HG02973 (cell line): ENCODE results near the gene BAX.

Source experiments
- ATAC-seq: cut with Tn5 transposase; IDR thresholded peaks from one replicate; pipeline ENCODE4 v1.9.1; 2021; ENCODE audit warnings: moderate library complexity; ENCODE audit not compliant: unreplicated experiment

BAX gene

DNA sequence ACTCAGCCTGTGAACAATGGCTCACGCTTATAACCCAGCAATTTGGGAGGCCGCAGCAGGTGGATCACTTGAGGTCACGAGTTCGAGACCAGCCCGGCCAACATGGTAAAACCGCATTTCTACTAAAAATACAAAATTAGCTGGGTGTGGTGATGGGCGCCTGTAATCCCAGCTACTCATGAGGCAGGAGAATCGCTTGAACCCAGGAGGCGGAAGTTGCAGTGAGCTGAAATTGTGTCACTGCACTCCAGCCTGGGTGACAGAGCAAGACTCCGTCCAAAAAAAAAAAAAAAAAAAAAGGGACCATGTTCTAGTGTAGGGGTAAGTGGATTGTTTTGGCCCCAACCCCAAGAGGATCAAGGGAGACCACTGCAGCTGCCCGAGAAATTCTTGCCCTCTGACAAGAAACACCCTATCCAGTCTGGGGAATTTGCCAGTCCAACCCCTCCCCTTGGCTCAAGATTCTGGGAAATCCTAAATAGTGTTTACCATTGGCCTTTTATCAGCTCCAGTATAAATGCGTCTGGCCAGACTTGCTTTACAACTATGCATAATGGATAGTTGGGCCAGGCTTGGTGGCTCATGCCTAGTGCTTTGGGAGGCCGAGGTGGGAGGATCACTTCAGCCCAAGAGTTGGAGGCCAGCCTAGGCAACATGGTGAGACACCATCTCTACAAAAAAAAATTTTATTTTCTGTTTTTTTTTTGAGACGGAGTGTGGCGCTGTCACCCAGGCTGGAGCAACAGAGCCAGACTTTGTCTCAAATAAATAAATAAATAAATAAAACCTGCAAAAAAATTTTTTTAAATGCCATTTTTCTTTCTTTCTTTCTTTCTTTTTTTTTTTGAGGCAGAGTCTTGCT is 26.3 kb upstream of the BAX start:
- ATAC-seq = no peak

DNA sequence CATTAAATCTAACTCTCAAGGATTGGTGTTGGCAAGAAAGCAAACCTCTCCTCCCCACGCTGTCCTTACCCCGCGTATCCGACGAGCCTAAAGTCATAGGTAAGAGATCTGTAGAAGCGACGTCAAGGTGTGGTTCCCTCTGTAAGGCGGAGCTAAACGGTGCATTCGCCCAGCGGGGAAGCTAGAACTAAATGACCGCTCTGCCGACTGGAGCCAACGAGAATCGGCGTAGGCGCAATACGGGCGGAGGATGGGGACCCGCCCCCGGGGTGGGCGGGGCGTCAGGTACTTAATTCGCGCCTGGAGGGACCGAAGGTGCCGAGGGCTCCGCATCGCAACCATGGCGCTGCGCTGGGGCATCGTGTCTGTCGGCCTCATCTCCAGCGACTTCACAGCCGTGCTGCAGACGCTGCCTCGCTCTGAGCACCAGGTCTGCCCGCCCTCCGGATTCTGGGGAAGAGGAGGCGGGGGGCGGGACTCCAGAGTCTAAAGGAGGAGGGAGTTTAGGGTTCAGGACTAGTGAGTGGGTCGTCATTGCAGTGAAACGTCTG is 21.2 kb upstream of the BAX start, which contains the start of gene DHDH:
Gene DHDH (plus strand): TSS at position 318 of the 551 bp plus-strand sequence. CDS start 23 bp downstream, at position 341.
- ATAC-seq = no peak

DNA sequence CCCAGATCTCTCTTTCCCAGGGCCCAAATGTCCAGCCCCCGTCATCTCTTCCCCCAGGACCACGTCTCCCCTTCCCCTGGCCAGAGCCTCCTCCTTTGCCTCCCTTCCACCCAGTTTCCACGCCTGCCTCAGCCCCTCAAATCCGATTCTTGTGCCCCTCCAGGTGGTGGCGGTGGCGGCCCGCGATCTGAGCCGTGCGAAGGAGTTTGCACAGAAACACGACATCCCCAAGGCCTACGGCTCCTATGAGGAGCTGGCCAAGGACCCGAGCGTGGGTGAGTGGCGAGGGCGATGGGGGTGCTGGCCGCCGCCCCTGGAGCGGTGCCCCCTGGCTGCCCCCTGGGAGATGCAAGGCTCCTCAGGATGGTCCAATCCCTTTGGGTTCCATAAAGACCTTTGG is 19.8 kb upstream of the BAX start:
- no peak for ATAC-seq

DNA sequence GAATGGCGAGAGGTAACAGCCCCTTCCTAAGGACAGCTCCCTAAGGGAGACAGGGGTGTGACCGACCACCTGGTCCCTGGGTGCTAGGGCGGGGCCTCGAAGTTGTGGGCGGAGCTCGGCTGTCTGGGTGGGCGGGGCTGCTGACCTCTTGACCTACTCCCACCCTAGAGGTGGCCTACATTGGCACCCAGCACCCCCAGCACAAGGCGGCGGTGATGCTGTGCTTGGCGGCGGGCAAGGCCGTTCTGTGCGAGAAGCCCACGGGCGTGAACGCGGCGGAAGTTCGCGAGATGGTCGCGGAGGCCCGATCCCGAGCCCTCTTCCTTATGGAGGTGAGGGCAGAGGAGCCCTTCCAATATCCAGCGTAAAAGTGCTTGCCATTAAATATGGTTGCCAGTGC is 18.8 kb upstream of the BAX start:
- no peak for ATAC-seq

DNA sequence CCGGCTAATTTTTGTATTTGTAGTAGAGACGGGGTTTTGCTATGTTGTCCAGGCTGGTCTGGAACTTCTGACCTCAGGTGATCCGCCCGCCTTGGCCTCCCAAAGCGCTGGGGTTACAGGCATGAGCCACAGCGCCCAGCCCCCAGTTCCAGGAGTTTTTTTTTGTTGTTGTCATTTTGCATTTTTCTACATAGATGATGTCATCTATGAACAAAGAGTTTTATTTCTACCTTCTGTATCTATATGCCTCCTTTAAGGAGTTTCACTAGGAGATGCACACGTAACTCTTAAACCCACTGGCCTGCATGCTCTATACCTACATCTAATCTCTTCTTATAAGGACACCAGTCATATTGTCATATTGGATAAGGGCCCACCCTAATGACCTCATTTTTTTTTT is 16.4 kb upstream of the BAX start:
- no peak for ATAC-seq

DNA sequence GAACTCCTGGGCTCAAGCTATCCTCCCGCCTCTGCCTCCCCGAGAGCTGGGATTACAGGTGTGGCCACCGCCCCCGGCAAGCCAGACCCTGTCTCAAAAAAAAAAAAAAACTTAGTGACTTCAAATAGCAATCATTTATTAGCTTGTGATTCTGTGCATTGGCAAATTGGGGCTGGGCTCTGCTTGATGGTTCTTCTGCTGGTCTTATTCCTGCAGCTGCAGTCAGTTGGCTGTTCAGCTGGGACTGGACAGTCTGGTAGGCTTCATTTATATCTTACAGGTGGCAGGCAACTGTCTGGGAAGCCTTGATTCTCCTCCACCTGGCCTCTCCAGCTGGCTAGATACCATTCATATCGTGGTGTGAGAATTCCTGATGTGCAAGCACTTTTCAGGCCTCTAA is 13.8 kb upstream of the BAX start:
- ATAC-seq = no peak

DNA sequence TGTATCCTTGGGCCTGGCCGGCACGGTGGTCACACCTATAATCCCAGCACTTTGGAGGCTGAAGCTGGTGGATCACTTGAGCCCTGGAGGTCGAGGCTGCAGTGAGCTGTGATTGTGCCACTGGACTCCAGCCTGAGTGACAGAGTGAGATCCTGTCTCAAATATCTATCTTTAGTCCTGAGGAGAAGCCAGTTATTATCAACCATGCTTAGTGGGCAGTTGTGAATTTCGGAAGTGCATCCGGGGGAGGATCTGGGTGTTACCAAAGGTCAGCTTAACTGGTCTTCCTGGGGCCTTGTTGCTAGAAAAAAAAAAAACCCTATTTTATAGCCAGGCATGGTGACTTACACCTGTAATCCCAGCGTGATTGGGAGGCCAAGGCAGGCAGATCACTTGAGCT is 11.6 kb upstream of the BAX start:
- ATAC-seq = no peak

DNA sequence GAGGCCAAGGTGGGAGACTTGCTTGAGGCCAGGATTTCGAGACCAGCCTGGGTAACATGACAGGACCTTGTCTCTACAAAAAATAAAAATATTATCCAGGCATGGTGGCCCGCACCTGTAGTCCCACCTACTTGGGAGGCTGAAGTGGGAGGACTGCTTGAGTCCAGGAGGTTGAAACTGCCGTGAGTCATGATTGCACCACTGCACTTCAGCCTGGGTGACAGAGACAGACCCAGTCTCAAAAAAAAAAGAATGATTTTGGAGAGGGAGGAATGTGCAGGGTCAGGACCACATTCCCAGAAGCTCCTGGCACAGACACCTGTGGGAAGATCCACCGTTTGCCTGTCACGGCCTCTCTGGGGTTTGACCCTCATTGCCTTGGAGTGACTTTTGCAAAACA is 9.3 kb upstream of the BAX start:
- ATAC-seq = no peak

DNA sequence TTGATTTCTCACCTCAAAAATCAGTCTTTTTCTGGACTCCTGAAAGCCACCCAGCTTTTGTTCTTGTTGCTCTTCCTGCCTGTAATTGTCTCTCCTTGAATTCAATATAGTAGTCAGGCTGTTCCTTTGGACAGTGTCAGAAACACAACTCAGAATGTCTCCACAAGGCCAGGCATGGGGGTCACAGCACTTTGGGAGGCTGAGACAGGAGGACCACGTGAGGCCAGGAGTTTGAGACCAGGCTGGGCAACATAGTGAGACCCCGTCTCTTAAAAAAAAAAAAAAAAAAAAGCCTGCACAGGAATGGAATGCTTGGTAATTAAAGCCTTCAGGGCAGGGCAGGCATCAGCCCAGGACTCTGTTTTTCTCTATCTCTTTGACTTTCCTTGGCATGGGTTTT is 8.9 kb upstream of the BAX start:
- ATAC-seq = no peak

DNA sequence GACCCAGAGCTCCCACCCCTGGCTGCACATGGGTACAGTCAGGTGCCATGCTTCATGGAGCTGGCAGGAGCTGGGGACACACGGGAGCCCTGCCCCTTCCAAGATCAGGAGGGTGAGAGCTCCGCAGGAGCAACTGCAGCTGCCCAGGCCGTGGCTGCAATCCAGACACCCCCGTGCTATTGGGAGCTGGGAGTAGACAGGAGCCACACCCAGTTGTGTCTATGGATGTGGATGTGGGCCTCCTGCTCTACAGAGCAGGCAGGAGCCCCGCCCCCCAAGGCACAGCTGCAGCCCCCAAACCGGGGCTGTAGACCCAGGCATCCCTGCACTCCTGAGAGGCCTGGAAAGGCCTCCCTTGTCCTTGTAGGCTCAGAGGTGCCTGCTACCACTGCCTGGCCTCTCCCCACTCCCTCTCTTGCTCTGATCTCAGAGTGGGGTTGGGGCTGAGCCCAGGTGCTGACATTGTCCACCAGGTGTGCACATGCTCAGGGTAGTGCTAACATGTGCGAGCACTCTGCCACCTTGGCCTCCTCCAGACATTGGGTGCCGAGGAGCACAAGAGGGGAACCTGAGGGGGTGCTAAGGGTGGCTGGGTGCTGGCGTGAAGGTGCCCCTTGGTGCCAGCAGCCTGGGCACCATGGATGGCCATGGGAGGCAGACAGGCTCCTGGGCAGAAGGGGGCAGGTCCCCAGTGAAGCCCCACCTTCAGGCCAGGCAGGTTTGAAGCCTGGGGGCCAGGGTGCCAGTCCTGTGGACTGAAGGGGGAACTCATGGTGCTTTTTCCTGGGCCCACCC is 8.0 kb upstream of the BAX start:
- ATAC-seq = no peak

DNA sequence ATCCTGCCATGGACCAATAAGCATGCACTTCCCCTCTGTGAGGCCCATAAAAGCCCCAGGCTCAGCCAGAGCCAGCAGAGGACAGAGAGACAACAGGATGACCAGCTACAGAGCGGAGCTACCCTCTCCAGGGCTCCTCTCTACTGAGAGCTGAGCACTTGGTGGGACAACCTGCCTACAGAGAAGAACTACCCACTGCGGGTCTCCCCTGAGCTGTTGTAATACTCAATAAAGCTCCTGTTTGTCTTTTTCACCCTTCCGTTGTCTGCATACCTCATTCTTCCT is 7.5 kb upstream of the BAX start:
- ATAC-seq = no peak

DNA sequence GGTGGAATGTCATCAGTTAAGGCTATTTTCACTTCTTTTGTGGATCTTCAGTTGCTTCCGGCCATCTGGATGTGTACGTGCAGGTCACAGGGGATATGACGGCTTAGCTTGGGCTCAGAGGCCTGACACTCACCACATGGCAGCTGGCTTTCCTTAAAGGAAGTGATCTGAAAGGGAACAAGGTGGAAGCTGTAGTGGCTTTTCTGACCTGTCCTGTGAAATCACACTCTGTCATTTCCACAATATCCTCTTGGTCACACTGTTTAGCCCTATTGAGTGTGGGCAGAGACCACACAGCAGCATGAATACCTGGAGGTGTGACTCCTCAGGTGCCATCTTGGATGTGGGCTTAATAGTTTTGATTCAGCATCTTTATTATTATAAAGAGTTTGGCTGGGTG is 4.5 kb upstream of the BAX start:
- no peak for ATAC-seq

DNA sequence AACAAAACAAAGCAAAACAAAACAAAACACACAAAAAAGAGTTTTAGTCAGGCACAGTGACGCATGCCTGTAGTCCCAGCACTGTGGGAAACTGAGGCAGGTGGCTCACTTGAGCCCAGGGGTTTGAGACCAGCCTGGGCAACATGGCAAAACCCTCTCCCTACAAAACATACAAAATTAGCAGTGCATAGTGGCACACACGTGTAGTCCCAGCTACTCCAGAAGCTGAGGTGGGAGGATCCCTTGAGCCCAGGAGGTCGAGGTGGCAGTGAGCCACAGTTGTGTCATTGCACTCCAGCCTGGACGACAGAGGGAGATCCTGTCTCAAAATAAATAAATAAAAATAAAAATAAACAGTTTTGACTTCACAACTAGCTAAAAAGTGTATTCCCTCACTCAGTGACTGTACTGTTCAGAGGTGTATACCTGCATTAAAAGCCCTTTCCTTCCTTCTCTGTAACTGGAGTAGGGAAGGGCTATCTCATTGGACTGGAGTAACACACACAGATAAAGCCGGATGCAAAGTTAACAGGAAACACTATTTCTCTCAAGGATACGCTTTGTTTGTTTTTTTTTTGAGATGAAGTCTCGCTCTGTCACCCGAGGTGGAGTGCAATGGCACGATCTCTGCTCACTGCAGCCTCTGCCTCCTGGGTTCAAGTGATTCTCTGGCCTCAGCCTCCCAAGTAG is 3.7 kb upstream of the BAX start:
- no peak for ATAC-seq

DNA sequence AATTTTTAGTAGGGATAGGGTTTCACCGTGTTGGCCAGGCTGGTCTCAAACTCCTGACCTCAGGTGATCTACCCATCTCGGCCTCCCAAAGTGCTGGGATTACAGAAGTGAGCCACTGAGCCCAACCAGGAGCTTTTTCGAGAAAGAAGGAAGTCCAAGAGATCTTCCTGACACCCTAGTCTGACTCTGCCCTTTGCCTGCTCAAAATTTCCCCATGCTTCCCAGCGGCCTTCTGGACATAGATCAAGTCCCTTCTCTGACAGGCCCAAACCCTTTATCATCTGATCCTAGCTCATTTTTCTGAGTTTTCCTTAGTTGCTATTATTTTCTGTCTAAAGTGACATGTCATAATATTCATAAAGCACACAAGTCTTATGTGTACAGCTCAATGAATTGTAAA is 1.5 kb upstream of the BAX start:
- no peak for ATAC-seq

DNA sequence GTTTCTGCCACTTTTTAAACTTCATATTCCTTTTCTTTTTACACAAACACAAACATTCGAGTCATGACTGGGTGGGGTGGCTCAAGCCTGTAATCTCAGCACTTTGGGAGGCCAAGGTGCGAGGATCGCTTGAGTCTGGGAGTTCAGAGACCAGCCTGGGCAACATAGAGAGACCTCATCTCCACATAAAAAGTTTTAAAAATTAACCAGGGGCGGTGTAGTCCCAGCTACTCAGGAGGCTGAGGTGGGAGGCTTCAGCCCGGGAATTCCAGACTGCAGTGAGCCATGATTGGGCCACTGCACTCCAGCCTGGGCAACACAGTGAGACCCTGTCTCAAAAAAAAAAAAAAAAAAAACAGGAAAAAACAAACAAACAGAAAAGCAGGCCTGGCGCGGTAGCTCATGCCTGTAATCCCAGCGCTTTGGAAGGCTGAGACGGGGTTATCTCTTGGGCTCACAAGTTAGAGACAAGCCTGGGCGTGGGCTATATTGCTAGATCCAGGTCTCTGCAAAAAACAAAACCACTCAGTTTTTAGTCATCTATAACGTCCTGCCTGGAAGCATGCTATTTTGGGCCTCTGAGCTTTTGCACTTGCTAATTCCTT is 583 bp upstream of the BAX start:
- ATAC-seq = no peak

DNA sequence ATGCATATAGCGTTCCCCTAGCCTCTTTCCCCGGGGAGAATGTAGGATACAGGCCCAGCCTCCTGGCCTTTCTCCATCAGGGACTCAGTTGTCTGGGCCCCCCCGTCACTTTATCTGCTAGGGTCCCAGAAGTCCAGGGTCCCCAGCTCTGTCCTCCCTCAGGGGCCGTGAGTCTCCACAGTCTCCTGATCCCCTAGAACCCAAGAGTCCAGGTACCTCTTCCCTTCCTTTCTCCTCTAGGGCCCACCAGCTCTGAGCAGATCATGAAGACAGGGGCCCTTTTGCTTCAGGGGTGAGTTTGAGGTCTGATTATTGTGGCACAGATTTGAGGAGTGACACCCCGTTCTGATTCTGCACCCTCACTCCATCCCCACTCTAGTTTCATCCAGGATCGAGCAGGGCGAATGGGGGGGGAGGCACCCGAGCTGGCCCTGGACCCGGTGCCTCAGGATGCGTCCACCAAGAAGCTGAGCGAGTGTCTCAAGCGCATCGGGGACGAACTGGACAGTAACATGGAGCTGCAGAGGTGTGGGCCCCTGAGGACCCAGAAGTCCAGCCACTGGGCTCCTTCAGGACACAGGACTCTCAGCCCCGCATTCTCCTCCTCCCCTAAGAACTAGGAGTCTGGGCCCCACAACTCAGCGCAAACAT is 758 bp downstream of the BAX start:
- no peak for ATAC-seq

DNA sequence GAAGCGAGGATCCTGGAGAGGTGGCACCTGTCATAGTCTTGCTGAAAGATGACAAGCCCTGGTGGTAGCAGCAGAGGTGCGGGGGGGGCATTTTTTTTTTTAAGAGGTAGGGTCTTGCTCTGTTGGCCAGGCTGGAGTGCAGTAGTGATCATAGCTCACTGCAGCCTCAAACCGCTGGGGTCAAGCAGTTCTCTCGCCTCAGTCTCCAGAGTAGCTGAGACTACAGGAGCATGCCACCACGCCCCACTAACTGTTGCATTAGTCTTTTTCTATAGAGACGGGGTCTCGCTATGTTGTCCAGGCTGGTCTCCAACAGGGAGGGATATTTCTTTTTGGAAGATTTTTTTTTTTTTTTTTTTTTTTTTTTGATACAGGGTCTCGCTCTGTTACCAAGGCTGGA is 3.3 kb downstream of the BAX start:
- ATAC-seq = no peak

DNA sequence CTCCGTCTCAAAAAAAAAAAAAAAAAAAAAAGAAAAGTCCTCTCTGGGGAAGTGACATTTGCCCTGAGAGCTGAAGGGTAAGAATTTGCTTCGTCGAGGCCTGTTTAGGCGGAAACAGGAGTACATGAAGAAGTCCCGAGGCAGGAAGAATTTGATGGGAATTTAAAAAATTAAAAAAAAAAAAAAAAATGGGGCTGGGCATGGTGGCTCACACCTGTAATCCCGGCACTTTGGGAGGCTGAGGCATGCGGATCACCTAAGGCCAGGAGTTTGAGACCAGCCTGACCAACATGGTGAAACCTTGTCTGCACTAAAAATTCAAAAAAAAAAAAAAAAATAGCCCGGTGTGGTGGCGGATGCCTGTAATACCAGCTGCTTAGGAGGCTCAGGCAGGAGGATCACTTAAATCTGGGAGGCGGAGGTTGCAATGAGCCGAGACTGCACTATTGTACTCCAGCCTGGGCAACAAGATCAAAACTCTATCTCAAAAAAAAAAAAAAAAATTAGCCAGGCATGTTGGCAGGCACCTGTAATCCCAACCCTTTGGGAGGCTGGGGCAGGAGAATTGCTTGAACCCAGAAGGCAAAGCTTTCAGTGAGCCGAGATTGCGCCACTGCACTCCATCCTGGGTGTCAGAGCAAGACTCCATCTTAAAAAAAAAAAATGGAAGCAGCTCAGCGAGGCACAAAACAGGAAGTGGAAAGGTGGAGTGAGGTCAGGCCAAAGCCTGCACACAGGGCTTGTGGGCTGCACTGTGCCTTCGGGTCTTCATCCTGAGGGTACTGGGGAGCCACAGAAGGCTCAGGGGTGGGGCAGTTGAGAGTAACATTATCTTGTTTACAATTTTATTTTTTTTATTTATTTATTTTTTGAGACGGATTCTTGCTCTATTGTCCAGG is 4.9 kb downstream of the BAX start:
- no peak for ATAC-seq

DNA sequence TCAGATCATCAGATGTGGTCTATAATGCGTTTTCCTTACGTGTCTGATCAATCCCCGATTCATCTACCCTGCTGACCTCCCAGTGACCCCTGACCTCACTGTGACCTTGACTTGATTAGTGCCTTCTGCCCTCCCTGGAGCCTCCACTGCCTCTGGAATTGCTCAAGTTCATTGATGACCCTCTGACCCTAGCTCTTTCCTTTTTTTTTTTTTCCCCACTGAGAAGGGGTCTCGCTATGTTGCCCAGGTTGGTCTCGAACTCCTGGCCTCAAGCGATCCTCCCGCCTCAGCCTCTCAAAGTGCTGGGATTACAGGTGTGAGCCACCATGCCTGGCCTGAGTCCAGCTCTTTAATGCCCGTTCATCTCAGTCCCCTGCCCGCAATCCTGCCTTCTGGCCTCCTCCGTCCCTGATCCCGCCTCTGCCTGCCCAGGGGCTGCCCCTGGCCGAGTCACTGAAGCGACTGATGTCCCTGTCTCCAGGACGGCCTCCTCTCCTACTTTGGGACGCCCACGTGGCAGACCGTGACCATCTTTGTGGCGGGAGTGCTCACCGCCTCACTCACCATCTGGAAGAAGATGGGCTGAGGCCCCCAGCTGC is 6.5 kb downstream of the BAX start:
- ATAC-seq = no peak
